Smooth muscle cell (in vitro differentiated cells): ENCODE data around the gene CELSR1. TPM values are rescaled to one million over a fixed set of nuclear protein-coding genes. Genes with fewer than 3 reads are reported as not detected.

ENCODE experiments used
- DNase-seq: peaks from one replicate; lab custom pipeline; 2025; ENCODE audit not compliant: unreplicated experiment; lab: John Stamatoyannopoulos, UW
- H2AFZ ChIP-seq: fragments of 200-600 bp; sonication (generic); 2 replicates; pipeline ENCODE4 v1.6.0; 2016; ENCODE audit warnings: antibody characterized with exemption, low read depth, mild to moderate bottlenecking
- H3F3A ChIP-seq: fragments of 200-600 bp; sonication (generic); 2 replicates; pipeline ENCODE4 v1.6.0; 2017; ENCODE audit warnings: antibody characterized with exemption, low read depth
- H3K27ac ChIP-seq: fragments of 200-600 bp; sonication (generic); 2 replicates; pipeline ENCODE4 v1.5.1; 2016; ENCODE audit warnings: low read depth, mild to moderate bottlenecking
- H3K27me3 ChIP-seq: fragments of 200-600 bp; sonication (generic); 2 replicates; pipeline ENCODE4 v1.6.1; 2016; ENCODE audit warnings: low read depth, mild to moderate bottlenecking
- H3K36me3 ChIP-seq: fragments of 200-600 bp; sonication (generic); 2 replicates; pipeline ENCODE4 v1.5.1; 2016; ENCODE audit warnings: low read depth
- H3K4me1 ChIP-seq: fragments of 200-600 bp; sonication (generic); 2 replicates; pipeline ENCODE4 v1.5.1; 2016; ENCODE audit warnings: low read depth
- H3K4me2 ChIP-seq: fragments of 200-600 bp; sonication (generic); 2 replicates; pipeline ENCODE4 v1.6.0; 2016; ENCODE audit warnings: mild to moderate bottlenecking
- H3K4me3 ChIP-seq: fragments of 200-600 bp; sonication (generic); 2 replicates; pipeline ENCODE4 v1.5.1; 2016; ENCODE audit warnings: mild to moderate bottlenecking
- H3K79me2 ChIP-seq: fragments of 200-600 bp; sonication (generic); 2 replicates; pipeline ENCODE4 v1.6.0; 2016; ENCODE audit warnings: low read depth, mild to moderate bottlenecking
- H3K9ac ChIP-seq: fragments of 200-600 bp; sonication (generic); 2 replicates; pipeline ENCODE4 v1.6.0; 2016; ENCODE audit warnings: low read depth
- H3K9me3 ChIP-seq: fragments of 200-600 bp; sonication (generic); replicated peaks from 2 replicates; pipeline ENCODE4 v1.5.1; 2016; ENCODE audit warnings: low read depth
- H4K20me1 ChIP-seq: fragments of 200-600 bp; sonication (generic); 2 replicates; pipeline ENCODE4 v1.6.0; 2016; ENCODE audit warnings: low read depth
- CTCF ChIP-seq: fragments of 200-600 bp; sonication (generic); IDR thresholded peaks from 2 replicates; pipeline ENCODE4 v1.5.1; 2017; ENCODE audit warnings: borderline replicate concordance, mild to moderate bottlenecking, antibody characterized with exemption; ENCODE audit not compliant: insufficient read depth, poor library complexity, severe bottlenecking
- WGBS: methylation state at CpG from one replicate; pipeline ENCODE4 v1.1.7; 2016; ENCODE audit warnings: low lambda C conversion rate; 5-methylcytosine and 5-hydroxymethylcytosine counted together
- polyA plus RNA-seq: library from polyadenylated mRNA; unstranded; fragments of >200 nt; fragmentation: Nextera tagmentation; extraction: Ambion mirVana; gene quantifications from 2 replicates; pipeline ENCODE4 v1.2.1, GENCODE V29; 2016
- total RNA-seq: library from RNA; depleted of rRNA; stranded (reverse); fragments of >200 nt; gene quantifications from 2 replicates; pipeline ENCODE4 v1.2.3, GENCODE V29; 2014

Gene CELSR1
- total and polyA plus RNA-seq, 2 experiments from 2014 or later = 3.6 to 15.2 TPM

GRCh38 chr22:46532416-46532815 lies 5.0 kb downstream of the CELSR1 start:
- no peak for TF ChIP-seq CTCF
- DNase-seq = no peak
- no peak overlapping the region for H3K27ac ChIP-seq
- peaks cover 9% of the 10 kb centered on the region for H4K20me1 ChIP-seq
- no peaks in the 10 kb centered on the region for H3K36me3 ChIP-seq
- peaks cover 15% of the 10 kb centered on the region for H3K79me2 ChIP-seq
- WGBS = 81% methylated on average over 3 of the region's 3 CpGs
- no peaks in the 10 kb centered on the region for H3K9me3 ChIP-seq
- H3K4me3 ChIP-seq = peak overlapping the region; percentile 21
- H3K4me1 ChIP-seq = no peaks in the 10 kb centered on the region
- H3F3A ChIP-seq = no peaks in the 10 kb centered on the region
- no peak overlapping the region for H3K9ac ChIP-seq
- H2AFZ ChIP-seq = no peak overlapping the region
- no peaks in the 10 kb centered on the region for H3K27me3 ChIP-seq
- H3K4me2 ChIP-seq = peak overlapping the region; percentile 52

- Histone ChIP-seq H3K9ac (no peak overlapping the region), H3K36me3 (no peaks in the 10 kb centered on the region), H3K4me2 (no peak overlapping the region), H3K27ac (no peak overlapping the region), H3K27me3 (no peaks in the 10 kb centered on the region), H2AFZ (no peak overlapping the region), H3K4me3 (no peak overlapping the region), H3F3A (no peaks in the 10 kb centered on the region), H3K9me3 (no peaks in the 10 kb centered on the region), H3K4me1 (no peaks in the 10 kb centered on the region), H3K79me2 (peaks cover 21% of the 10 kb centered on the region), H4K20me1 (peaks cover 9% of the 10 kb centered on the region)
- no peak for DNase-seq
- 88% methylated on average over 16 of the region's 16 CpGs for WGBS
- no peak for TF ChIP-seq CTCF
These were observed 5.7 kb downstream of the CELSR1 start for GRCh38 chr22:46531581-46532175.

- peak overlapping the region; percentile 8 for H3K27ac ChIP-seq
- H3K4me2 ChIP-seq = peak overlapping the region; percentile 47
- peaks cover 32% of the 10 kb centered on the region for H3K79me2 ChIP-seq
- peaks cover 9% of the 10 kb centered on the region for H4K20me1 ChIP-seq
- DNase-seq = no peak
- TF ChIP-seq CTCF = no peak
- H3K27me3 ChIP-seq = no peaks in the 10 kb centered on the region
- H3K36me3 ChIP-seq = no peaks in the 10 kb centered on the region
- H2AFZ ChIP-seq = no peak overlapping the region
- H3K4me3 ChIP-seq = no peak overlapping the region
- no peaks in the 10 kb centered on the region for H3F3A ChIP-seq
- no peak overlapping the region for H3K9ac ChIP-seq
- H3K4me1 ChIP-seq = no peaks in the 10 kb centered on the region
- 17% methylated on average over 15 of the region's 15 CpGs for WGBS
- no peaks in the 10 kb centered on the region for H3K9me3 ChIP-seq
These were observed 9.3 kb downstream of the CELSR1 start for GRCh38 chr22:46528121-46528610.
